Activated CD4-positive, alpha-beta memory T cell treated with anti-CD3 and anti-CD28 coated beads, Interleukin-2, amount 10 ng/mL, durations not matched to agents 7 days and 5 days (primary cell): ENCODE data around the gene C10orf90. TPM values are rescaled to one million over a fixed set of nuclear protein-coding genes. Genes with fewer than 3 reads are reported as not detected.
A peak's percentile ranks its signal among the peaks of the same experiment; 100 is the strongest.
"Not testable (repeated sequence)": the region's sequence is repeated elsewhere in the genome, so short reads cannot be mapped to it uniquely, and the experiment has no call there.

Experiments used
- CTCF ChIA-PET: fragments of 350-600 bp; sonication (Branson Sonifier 250); formaldehyde crosslinking; loops from one replicate; lab custom pipeline; 2021; ENCODE audit warnings: antibody characterized with exemption, inconsistent platforms; lab: Charles Lee
- POLR2A ChIA-PET: fragments of 350-600 bp; sonication (Branson Sonifier 250); formaldehyde crosslinking; loops from one replicate; lab custom pipeline; 2021; ENCODE audit warnings: antibody characterized with exemption; lab: Charles Lee
- DNase-seq: peaks from one replicate; pipeline ENCODE4 v3.0.0-alpha.2; 2020
- H3K27ac Mint-ChIP-seq: one replicate; pipeline ENCODE4 v1.8.0; 2021; ENCODE audit warnings: mild to moderate bottlenecking, mixed read lengths
- H3K27me3 Mint-ChIP-seq: one replicate; pipeline ENCODE4 v1.8.0; 2021; ENCODE audit warnings: mixed read lengths
- H3K36me3 Mint-ChIP-seq: one replicate; pipeline ENCODE4 v1.8.0; 2021; ENCODE audit warnings: low read depth, mixed read lengths
- H3K4me1 Mint-ChIP-seq: one replicate; pipeline ENCODE4 v1.8.0; 2021; ENCODE audit warnings: mixed read lengths
- H3K4me3 Mint-ChIP-seq: one replicate; pipeline ENCODE4 v1.8.0; 2021; ENCODE audit warnings: mild to moderate bottlenecking, mixed read lengths
- H3K9me3 Mint-ChIP-seq: one replicate; pipeline ENCODE4 v1.8.0; 2021; ENCODE audit warnings: mixed read lengths
- total RNA-seq, 2 experiments: library from RNA; stranded (reverse); gene quantifications; one replicate each; pipeline ENCODE4 v1.2.3, GENCODE V29; 2021

Gene C10orf90
- total RNA-seq, 2 experiments from 2014 or later: not detected

DNA sequence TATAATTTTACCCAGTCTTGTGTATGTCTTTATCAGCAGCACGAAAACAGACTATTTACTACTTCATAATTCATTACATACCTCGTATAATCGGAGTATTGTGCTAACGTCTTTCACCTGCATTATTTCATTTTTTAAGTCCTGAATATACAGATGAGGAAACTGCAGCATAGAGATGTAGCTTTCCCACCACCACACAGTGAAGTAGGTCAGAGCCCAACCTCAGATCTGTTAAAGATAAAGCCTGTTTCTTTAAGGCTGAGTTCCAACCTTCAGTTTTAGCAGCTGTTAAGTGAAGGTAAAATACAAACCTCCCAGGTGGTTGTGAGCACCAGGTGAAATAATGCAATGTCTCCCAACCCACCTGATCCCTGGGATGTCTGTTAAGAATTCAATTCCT is 280.2 kb downstream of the C10orf90 start:
- ChIA-PET CTCF (no interaction called here), POLR2A (no interaction called here)
- no peak overlapping the region for H3K4me3 Mint-ChIP-seq
- H3K36me3 Mint-ChIP-seq: peaks cover 5% of the 10 kb centered on the region
- no peak for DNase-seq
- H3K4me1 Mint-ChIP-seq: peaks cover 2% of the 10 kb centered on the region
- peaks cover 12% of the 10 kb centered on the region for H3K9me3 Mint-ChIP-seq
- H3K27me3 Mint-ChIP-seq: peaks cover 17% of the 10 kb centered on the region
- H3K27ac Mint-ChIP-seq: no peak overlapping the region

DNA sequence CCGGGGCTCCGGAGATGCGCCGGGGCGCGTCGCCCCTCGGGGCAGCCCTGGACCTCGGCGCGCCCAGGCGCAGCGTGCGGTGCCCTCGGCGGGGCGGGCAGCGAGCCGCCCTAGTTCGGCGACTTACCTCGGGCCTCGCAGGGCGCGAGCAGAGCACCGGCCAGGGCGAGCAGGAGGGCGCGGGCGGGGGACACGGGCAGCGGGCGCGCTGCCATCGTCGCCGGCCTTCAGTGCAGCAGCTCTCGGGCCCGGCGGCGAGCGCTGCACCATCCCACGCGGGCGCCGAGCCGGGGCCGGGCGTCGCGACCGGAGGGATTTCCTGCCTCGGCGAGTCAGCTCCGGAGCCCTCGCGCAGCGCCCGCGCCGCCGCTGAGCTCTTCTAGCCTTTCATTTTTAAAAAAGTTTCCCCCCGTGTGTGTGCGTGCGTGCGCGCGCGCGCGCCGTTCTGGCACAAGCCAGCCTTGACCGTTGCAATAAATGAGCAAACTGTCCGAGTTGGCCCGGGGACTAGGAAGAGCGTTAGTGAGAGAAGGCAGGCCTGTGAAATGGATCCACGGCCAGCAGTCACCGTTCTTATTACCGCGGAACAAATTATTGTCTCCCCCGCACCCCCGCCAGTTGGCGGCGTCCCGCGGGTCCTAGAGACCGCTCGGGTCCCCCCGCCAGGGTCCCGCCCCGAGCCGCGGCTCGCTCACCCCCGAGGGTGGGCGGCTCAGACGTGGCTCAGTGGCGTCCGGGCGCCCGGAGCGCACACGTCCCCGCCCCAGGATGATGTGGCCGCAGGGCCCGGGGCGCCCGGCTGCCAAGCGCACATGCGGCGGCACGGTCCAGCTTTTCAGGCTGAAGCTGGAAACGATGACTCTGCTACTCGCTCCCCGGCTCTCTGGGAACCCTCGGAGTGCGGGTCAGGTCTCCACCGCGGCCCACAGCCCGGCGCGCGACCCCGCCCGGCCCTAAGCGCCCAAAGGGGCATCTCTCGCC is 282.3 kb downstream of the C10orf90 start, which contains the start of gene ADAM12:
Gene ADAM12 (minus strand): TSS at position 547 of the 981 bp plus-strand sequence. CDS start 332 bp downstream, at position 215.
- POLR2A ChIA-PET: no interaction called here
- Mint-ChIP-seq H3K27ac (no peak within 1 kb of the TSS), H3K4me3 (peak within 1 kb of the TSS; percentile 43), H3K27me3 (peaks cover 17% of the 10 kb centered on the region), H3K36me3 (peaks cover 5% of the 10 kb centered on the region), H3K9me3 (peaks cover 6% of the 10 kb centered on the region), H3K4me1 (peaks cover 2% of the 10 kb centered on the region)
- CTCF ChIA-PET: no interaction called here
- no peak for DNase-seq

DNA sequence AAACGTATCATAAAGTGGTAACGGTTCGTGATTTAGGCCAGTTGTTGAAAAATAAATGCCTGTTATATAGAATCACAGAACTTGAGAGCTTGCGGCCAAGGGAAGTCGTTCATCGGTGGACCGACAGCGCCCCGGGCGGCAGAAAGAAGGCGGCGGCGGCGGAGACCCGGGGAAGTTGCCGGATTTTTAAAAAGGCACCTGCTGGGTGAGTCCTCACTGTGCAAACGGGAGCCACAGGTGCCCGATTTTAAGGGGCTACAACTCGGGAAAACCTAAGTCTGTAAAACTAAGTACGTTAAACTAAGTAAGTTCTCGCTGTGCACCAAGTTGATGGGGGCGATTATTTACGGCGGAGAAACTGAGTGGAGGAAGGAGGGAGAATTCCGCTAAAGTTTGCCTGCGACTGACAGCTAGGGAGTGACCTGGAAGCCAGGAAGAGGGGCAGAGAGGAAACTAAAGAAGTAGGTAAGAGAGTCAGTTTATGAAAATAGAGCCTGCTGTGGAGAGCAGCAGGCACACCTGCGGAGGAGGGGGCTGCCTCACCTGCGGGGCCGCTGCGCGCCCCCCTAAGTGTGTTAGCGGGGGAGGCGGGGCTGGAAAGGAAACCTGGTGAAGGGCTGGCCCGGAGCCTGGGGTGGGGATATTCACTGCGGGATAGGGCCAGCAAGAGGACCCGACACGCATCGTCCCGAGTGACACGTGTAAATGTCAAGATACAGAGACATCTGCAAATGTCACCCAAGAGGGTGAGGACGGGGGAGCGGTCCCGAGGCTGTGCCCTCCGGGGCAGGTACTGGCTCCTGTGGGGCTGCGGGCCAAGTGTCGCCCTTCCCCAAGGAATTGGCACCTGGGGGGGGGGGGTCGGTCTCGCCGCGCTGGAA is 283.2 kb downstream of the C10orf90 start:
- peaks cover 5% of the 10 kb centered on the region for H3K36me3 Mint-ChIP-seq
- H3K27ac Mint-ChIP-seq: peak overlapping the region; percentile 14
- H3K9me3 Mint-ChIP-seq: peaks cover 6% of the 10 kb centered on the region
- DNase-seq: peak; percentile 19
- ChIA-PET POLR2A (no interaction called here), CTCF (no interaction called here)
- H3K27me3 Mint-ChIP-seq: peaks cover 17% of the 10 kb centered on the region
- H3K4me3 Mint-ChIP-seq: peak overlapping the region; percentile 43
- peaks cover 2% of the 10 kb centered on the region for H3K4me1 Mint-ChIP-seq

GRCh38 chr10:126384269-126384873 is 286.1 kb downstream of the C10orf90 start:
- Mint-ChIP-seq H3K27ac (no peak overlapping the region), H3K4me1 (peaks cover 2% of the 10 kb centered on the region), H3K9me3 (peaks cover 6% of the 10 kb centered on the region), H3K4me3 (no peak overlapping the region), H3K27me3 (peaks cover 17% of the 10 kb centered on the region), H3K36me3 (peaks cover 5% of the 10 kb centered on the region)
- ChIA-PET CTCF (no interaction called here), POLR2A (no interaction called here)
- no peak for DNase-seq

DNA sequence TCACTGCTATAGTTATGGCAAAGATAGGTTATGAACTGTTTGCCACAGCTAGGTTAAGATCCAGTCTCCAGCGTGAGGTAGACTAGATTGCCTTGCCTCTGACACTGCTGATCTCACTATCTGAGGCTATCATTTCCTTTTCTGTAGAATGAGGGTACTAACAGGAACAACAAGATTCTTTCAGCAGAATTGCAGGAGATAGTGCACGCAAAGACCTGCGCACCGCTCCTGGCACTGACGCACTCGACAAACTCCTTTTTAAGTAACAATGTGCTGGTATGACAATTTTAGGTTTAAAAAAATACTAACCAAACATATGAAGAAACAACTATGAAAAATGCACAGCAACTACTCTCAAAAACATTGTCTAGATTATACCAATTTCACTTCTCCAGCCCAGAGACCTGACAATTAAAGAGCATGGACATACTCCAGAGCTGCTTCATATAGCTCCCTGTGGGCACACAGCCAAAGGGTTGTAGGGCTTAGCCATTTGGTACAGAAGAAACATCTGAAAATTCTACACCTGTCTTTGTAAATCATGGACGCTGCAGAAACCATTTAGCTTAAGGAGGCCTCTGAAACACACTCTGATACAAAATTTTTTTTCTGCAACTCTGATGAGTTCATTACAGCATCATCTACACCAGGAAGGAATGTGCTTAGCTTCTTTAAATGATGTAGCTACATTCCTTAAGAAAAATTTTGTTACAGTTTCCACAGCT is 290.0 kb downstream of the C10orf90 start:
- Mint-ChIP-seq H3K9me3 (peaks cover 8% of the 10 kb centered on the region), H3K4me3 (no peak overlapping the region), H3K4me1 (no peaks in the 10 kb centered on the region), H3K36me3 (no peaks in the 10 kb centered on the region), H3K27ac (no peak overlapping the region), H3K27me3 (no peaks in the 10 kb centered on the region)
- ChIA-PET CTCF (no interaction called here), POLR2A (no interaction called here)
- DNase-seq: no peak

- H3K4me3 Mint-ChIP-seq, H3K9me3 Mint-ChIP-seq, DNase-seq, H3K36me3 Mint-ChIP-seq, H3K4me1 Mint-ChIP-seq, POLR2A ChIA-PET, H3K27ac Mint-ChIP-seq, CTCF ChIA-PET, H3K27me3 Mint-ChIP-seq: not testable (repeated sequence)
These were observed 291.3 kb downstream of the C10orf90 start for GRCh38 chr10:126379166-126379565.

DNA sequence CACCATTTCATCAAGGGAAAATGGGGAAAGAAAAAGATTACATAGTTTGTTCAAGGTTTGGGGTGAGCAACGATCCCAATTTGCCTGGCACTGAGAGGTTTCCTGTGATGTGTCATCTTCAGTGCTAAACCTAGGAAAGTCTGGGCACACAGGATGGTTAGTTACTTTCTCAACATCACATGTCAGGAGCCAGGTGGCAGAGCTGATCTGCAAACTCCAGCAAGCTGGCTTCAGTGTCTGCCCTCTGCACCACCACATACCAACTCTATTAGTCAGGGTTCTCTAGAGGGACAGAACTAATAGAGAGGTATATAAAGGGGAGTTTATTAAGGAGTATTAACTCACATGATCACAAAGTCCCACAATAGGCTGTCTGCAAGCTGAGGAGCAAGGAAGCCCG is 293.5 kb downstream of the C10orf90 start:
- Mint-ChIP-seq H3K36me3 (no peaks in the 10 kb centered on the region), H3K4me3 (no peak overlapping the region), H3K27ac (no peak overlapping the region), H3K4me1 (no peaks in the 10 kb centered on the region), H3K9me3 (peaks cover 8% of the 10 kb centered on the region), H3K27me3 (no peaks in the 10 kb centered on the region)
- ChIA-PET POLR2A (no interaction called here), CTCF (no interaction called here)
- DNase-seq: no peak

GRCh38 chr10:126375926-126376554 is 294.5 kb downstream of the C10orf90 start:
- CTCF ChIA-PET: no interaction called here
- Mint-ChIP-seq H3K9me3 (peaks cover 8% of the 10 kb centered on the region), H3K27me3 (no peaks in the 10 kb centered on the region), H3K4me3 (no peak overlapping the region), H3K27ac (no peak overlapping the region), H3K36me3 (no peaks in the 10 kb centered on the region), H3K4me1 (no peaks in the 10 kb centered on the region)
- DNase-seq: no peak
- POLR2A ChIA-PET: no interaction called here

- Mint-ChIP-seq H3K27ac (no peak overlapping the region), H3K4me3 (no peak overlapping the region), H3K36me3 (no peaks in the 10 kb centered on the region), H3K4me1 (no peaks in the 10 kb centered on the region), H3K9me3 (peaks cover 8% of the 10 kb centered on the region), H3K27me3 (no peaks in the 10 kb centered on the region)
- ChIA-PET CTCF (no interaction called here), POLR2A (no interaction called here)
- DNase-seq: no peak
These were observed 295.2 kb downstream of the C10orf90 start for GRCh38 chr10:126375299-126375698.

Other genes starting within 250 kb of the C10orf90 start
- under 1 TPM in 1 of 2 experiments, not detected in 1; 0.13 TPM for gene DOCK1, start 234.7 kb upstream of the C10orf90 start, total RNA-seq